ENCODE data around the gene ST6GALNAC6. TPM values are rescaled to one million over a fixed set of nuclear protein-coding genes. Genes with fewer than 3 reads are reported as not detected.

The ST6GALNAC6 gene
- total and polyA plus RNA-seq, 2 of the 8 experiments (the other 6 are each of a cell fraction or from before 2014, with no cell fraction given) = 43.7 to 64.4 TPM

DNA sequence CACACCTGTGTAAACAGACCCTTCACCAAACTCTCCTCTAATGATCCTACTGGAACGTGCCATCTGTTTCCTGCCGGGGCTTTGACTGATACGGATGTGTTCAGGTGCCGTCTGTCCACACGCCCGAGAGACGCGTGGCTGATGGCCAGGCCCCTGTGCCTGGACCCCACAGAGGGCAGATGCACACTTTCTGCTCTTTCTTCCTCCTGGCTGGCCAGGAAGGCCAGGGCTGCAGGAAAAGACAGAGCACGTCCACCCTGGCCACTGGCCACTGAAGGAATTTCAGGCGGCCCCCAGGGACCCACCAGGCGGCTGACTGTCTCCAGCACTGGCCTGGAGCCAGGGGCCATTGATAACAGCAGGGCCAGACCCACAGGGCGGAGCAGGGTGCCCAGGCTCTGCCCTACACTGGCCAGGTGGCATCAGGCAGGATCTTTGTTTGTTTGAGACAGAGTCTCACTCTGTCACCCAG, 41.3 kb downstream of the ST6GALNAC6 start:
- Histone ChIP-seq H4K91ac (replicated peaks; ENCODE audit: insufficient read length, low read length) (no peak overlapping the region), H3K56ac (replicated peaks; ENCODE audit: insufficient read length, low read depth, low read length) (no peak overlapping the region), H3K4ac (replicated peaks; ENCODE audit: insufficient read length, low read depth, low read length) (no peak overlapping the region), H3K4me2 (ENCODE audit: insufficient read depth in 1 of 2, low read depth in 2 of 2, low read length in 2 of 2) (no peak overlapping the region), H3K23ac (ENCODE audit: insufficient read length) (no peak overlapping the region), H2AK5ac (ENCODE audit: low read depth, low read length) (no peak overlapping the region), H4K20me1 (replicated peaks in 1 of 2; ENCODE audit: control insufficient read depth in 1 of 2, insufficient read depth in 2 of 2, low read length in 2 of 2) (no peaks in the 10 kb centered on the region), H2BK5ac (ENCODE audit: low read depth, low read length) (no peak overlapping the region), H3K4me3 (ENCODE audit: extremely low read depth in 1 of 4, insufficient read depth in 2 of 4, low read depth in 3 of 4, low read length in 4 of 4) (no peak overlapping the region), H2BK15ac (ENCODE audit: low read length) (no peak overlapping the region), H3K9ac (replicated peaks in 1 of 4; ENCODE audit: extremely low read depth in 1 of 4, low read depth in 3 of 4, low read length in 3 of 4) (no peak overlapping the region), H3K9me3 (ENCODE audit: insufficient read depth in 2 of 2, low read depth in 1 of 2, low read length in 1 of 2) (no peaks in the 10 kb centered on the region), H4K5ac (ENCODE audit: insufficient read length, low read depth, low read length) (no peak overlapping the region), H3K18ac (ENCODE audit: extremely low read depth, low read length) (no peak overlapping the region), H3K27ac (ENCODE audit: low read depth, low read length) (no peak overlapping the region), H4K8ac (ENCODE audit: extremely low read depth, insufficient read depth, low read length) (peak overlapping the region; percentile 31; the same call in 1 of the 2 replicates), H2BK120ac (replicated peaks; ENCODE audit: low read depth, low read length) (no peak overlapping the region), H3K27me3 (replicated peaks in 1 of 4; ENCODE audit: control insufficient read depth in 3 of 4, extremely low read depth in 1 of 4, insufficient read depth in 3 of 4, low read length in 3 of 4) (no peaks in the 10 kb centered on the region), H3K23me2 (ENCODE audit: low read depth, low read length) (no peaks in the 10 kb centered on the region; the same call in 1 of the 2 replicates), H2BK12ac (ENCODE audit: low read depth, low read length) (no peak overlapping the region), H2AFZ (ENCODE audit: low read length) (no peak overlapping the region), H3K4me1 (replicated peaks in 1 of 4; ENCODE audit: control insufficient read depth in 3 of 4, insufficient read depth in 4 of 4, low read length in 3 of 4) (peaks cover 0 to 10% (median 6%) of the 10 kb centered on the region in 4 experiments; a peak in 5 of 7 replicates), H3K79me2 (ENCODE audit: control insufficient read depth in 1 of 2, insufficient read depth in 2 of 2, low read length in 2 of 2) (no peaks in the 10 kb centered on the region), H3K79me1 (ENCODE audit: low read depth, low read length) (no peaks in the 10 kb centered on the region), H2BK20ac (ENCODE audit: low read length) (no peak overlapping the region), H3K14ac (ENCODE audit: insufficient read length) (no peak overlapping the region), H3K36me3 (ENCODE audit: control insufficient read depth in 2 of 4, insufficient read depth in 4 of 4, low read length in 3 of 4) (no peaks in the 10 kb centered on the region)
- FAIRE-seq = no peak
- WGBS, 2 experiments (ENCODE audit: extremely low coverage in 1 of 2, insufficient coverage in 1 of 2, insufficient read length in 1 of 2, insufficient replicate concordance in 2 of 2, low coverage in 1 of 2, low lambda C conversion rate in 2 of 2, missing lambda C conversion rate in 1 of 2) = 72% methylated on average over 4 of the region's 12 CpGs; no CpG with 5 or more reads in 1 of the 2 experiments
- POLR2A ChIA-PET (ENCODE audit: partially characterized antibody) = interaction anchor here (1.2 kb wide), 1 partner anchor 9 kb away, joined by 3 read pairs; no protein-coding TSS in a partner anchor
- CTCF ChIA-PET (ENCODE audit: partially characterized antibody) = interaction anchor here (1.4 to 6.6 kb wide), 5 partner anchors 10 to 94 kb away, joined by 3 to 50 read pairs (median 43); no protein-coding TSS in a partner anchor
- DNase-seq (ENCODE audit: low read depth in 1 of 2, low spot score in 2 of 2) = no peak
- no peak for TF ChIP-seq GTF2F1 (IDR thresholded peaks at IDR 0.05; ENCODE audit: borderline replicate concordance, low read depth, low read length)
- no peak for TF ChIP-seq CTBP2 (IDR thresholded peaks at IDR 0.05; ENCODE audit: borderline replicate concordance, insufficient read depth, insufficient read length, low read length)
- TF ChIP-seq FOSL1 (IDR thresholded peaks at IDR 0.05; ENCODE audit: insufficient read depth, low read depth, low read length) = no peak
- TF ChIP-seq E2F6 (IDR thresholded peaks at IDR 0.05) = no peak
- TF ChIP-seq ZNF274 (IDR thresholded peaks at IDR 0.05; ENCODE audit: borderline replicate concordance, extremely low read depth, low read length) = no peak
- no peak for TF ChIP-seq RXRA (IDR thresholded peaks at IDR 0.05; ENCODE audit: insufficient read depth, low read depth, low read length)
